ENCODE results near the gene LY6G6C.

The LY6G6C gene, protein sequence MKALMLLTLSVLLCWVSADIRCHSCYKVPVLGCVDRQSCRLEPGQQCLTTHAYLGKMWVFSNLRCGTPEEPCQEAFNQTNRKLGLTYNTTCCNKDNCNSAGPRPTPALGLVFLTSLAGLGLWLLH

DNA sequence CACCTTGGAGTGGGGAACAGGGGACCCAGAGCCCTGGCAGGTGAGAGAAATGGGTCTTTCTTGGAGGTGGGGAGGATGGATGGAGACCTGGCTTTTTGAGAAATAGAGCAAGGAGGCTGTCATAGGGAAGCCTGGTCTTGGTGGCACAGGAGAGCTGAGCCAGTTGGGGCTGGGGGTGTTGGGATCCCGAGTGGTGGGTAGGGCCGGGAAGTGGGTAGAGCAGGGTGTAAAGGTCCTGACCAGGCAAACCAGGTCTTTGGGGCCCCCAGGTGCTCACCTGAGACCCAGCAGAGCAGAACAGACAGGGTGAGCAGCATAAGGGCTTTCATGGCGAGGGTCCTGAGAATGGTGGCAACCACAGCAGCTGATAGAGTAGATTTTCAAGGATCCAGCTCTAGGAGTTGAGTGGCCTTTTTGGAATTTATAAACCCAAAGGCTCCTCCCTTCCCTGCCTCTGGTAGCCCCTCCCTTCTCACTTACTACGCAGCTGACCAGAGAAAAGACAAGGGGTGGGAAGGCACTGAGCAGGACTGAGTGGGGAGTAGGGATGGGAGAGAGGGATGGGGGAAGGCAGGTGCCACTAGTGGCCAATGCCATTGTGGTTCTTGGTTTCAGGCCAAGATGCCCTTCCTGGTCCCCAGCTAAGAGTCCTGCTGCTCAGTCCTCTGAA, at the start of gene LY6G6C:
LY6G6C (minus strand) TSS at position 396 of the 670 bp plus-strand sequence; CDS start at position 329, 67 bp downstream.
- no peak for DNase-seq (ENCODE audit: low read depth, low spot score)
- Histone ChIP-seq H3K27me3 (ENCODE audit: insufficient read depth, insufficient read length) (no peaks in the 10 kb centered on the region), H3K4me3 (ENCODE audit: insufficient read length, low read depth) (no peak within 1 kb of the TSS), H3K4me1 (ENCODE audit: insufficient read depth, insufficient read length) (no peaks in the 10 kb centered on the region), H3K36me3 (ENCODE audit: insufficient read depth, insufficient read length, low read length) (peaks cover 12% of the 10 kb centered on the region), H3K9ac (ENCODE audit: insufficient read length, low read depth) (no peak within 1 kb of the TSS), H3K9me3 (ENCODE audit: insufficient read depth, low read length) (no peaks in the 10 kb centered on the region)
- no peak for TF ChIP-seq YY1 (IDR thresholded peaks at IDR 0.05; ENCODE audit: insufficient read depth, insufficient read length)
- TF ChIP-seq SUZ12 (IDR thresholded peaks at IDR 0.05; ENCODE audit: extremely low read depth, insufficient read depth, insufficient read length), result no peak
- no peak for TF ChIP-seq ZNF274 (IDR thresholded peaks at IDR 0.05; ENCODE audit: low read depth, low read length)

DNA sequence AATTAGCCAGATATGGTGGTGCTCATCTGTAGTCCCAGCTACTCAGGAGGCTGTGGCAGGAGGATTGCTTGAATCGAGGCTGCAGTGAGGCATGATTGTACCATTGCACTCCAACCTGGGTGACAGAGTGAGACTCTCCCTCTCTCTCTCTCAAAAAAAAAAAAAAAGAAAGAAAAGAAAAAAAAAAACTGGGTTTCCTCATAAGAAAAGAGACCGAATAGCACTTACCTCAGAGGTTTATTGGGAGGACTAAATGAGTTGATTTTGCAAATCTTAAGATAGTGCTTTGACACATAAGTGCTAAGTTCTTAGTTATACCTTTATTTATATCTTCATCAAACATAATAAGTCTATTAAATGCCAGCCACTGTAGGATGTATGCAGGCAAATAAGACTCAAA, 49.3 kb upstream of the LY6G6C start:
- Histone ChIP-seq H3K4me1 (ENCODE audit: insufficient read depth, insufficient read length) (no peaks in the 10 kb centered on the region), H3K4me3 (ENCODE audit: insufficient read length, low read depth) (no peak overlapping the region), H3K9me3 (ENCODE audit: insufficient read depth, low read length) (no peaks in the 10 kb centered on the region), H3K36me3 (ENCODE audit: insufficient read depth, insufficient read length, low read length) (peaks cover under 1% of the 10 kb centered on the region), H3K9ac (ENCODE audit: insufficient read length, low read depth) (no peak overlapping the region), H3K27me3 (ENCODE audit: insufficient read depth, insufficient read length) (no peaks in the 10 kb centered on the region)
- no peak for DNase-seq (ENCODE audit: low read depth, low spot score)
- TF ChIP-seq YY1 (IDR thresholded peaks at IDR 0.05; ENCODE audit: insufficient read depth, insufficient read length) (no peak), ZNF274 (IDR thresholded peaks at IDR 0.05; ENCODE audit: low read depth, low read length) (no peak), SUZ12 (IDR thresholded peaks at IDR 0.05; ENCODE audit: extremely low read depth, insufficient read depth, insufficient read length) (no peak)

DNA sequence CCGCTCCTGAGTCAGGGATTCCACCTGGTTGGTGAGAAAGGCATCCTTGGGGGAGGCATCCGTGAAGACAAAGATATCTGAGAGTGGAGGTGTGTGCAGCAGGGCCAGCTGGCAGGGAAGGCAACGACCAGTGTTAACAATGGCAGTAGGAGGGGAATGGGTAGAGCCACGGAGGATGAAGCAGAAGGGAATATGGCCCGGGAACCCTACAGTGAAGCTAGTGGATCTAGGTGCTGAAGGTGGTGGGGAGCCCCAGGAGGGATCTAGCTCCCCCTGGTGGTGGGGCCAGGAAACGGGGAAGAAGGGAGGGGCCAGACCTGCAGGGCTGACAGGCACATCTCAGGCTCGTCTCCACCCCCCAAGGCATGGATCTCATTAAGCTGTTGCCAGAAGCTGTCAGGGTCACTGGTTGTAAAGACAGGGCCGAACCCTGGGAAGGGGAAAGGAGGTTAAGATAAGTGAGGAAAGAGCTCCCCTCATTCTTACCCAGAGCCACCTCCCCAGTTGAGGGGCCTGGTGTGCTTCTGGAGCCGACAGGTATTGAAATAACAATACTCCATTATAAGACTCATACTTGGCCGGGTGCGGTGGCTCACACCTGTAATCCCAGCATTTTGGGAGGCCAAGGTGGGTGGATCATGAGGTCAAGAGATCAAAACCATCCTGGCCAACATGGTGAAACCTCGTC, 48.3 kb upstream of the LY6G6C start:
- peaks cover 7% of the 10 kb centered on the region for H3K36me3 ChIP-seq (ENCODE audit: insufficient read depth, insufficient read length, low read length)
- no peak overlapping the region for H3K4me3 ChIP-seq (ENCODE audit: insufficient read length, low read depth)
- no peaks in the 10 kb centered on the region for H3K4me1 ChIP-seq (ENCODE audit: insufficient read depth, insufficient read length)
- DNase-seq (ENCODE audit: low read depth, low spot score), result peak; percentile 32
- H3K9ac ChIP-seq (ENCODE audit: insufficient read length, low read depth), result no peak overlapping the region
- TF ChIP-seq ZNF274 (IDR thresholded peaks at IDR 0.05; ENCODE audit: low read depth, low read length) (no peak), YY1 (IDR thresholded peaks at IDR 0.05; ENCODE audit: insufficient read depth, insufficient read length) (no peak), SUZ12 (IDR thresholded peaks at IDR 0.05; ENCODE audit: extremely low read depth, insufficient read depth, insufficient read length) (no peak)
- H3K27me3 ChIP-seq (ENCODE audit: insufficient read depth, insufficient read length), result no peaks in the 10 kb centered on the region
- H3K9me3 ChIP-seq (ENCODE audit: insufficient read depth, low read length), result no peaks in the 10 kb centered on the region

DNA sequence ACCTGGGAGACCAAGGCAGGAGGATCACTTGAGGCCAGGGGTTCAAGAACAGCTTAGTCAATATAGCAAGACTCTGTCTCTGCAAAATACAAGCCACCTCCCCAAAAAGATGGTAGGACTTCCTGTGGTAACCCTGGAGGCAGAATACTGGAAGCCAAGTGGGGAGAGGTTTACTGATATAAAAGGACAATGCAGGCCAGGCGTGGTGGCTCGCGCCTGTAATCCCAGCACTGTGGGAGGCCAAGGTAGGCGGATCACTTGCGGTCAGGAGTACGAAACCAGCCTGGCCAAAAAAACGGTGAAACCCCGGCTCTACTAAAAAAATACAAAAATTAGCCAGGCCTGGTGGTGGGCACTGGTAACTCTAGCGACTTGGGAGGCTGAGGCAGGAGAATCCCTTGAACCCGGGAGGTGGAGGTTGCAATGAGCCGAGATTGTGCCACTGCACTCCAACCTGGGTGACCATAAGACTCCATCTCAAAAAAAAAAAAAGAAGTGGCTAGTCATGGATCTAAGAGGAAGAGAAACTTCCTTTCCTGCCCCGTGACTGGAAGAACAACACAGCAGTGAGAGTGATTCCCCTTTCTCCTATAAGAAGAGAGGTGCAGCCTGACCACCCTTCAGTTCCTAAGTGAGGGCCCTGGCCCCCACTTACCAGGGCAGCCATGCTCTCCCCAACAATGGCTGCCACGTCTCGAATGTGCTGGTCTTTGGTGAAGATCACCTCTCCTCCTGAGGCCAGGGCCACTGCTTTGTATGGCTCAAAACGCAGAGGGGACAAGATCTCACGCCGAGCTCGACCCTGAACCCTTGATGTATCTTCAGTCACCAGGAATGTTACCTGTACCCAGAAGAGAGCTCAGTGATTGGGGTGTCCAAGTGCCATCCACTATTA, 47.1 kb upstream of the LY6G6C start:
- DNase-seq (ENCODE audit: low read depth, low spot score), result no peak
- no peaks in the 10 kb centered on the region for H3K4me1 ChIP-seq (ENCODE audit: insufficient read depth, insufficient read length)
- no peaks in the 10 kb centered on the region for H3K27me3 ChIP-seq (ENCODE audit: insufficient read depth, insufficient read length)
- H3K9me3 ChIP-seq (ENCODE audit: insufficient read depth, low read length), result no peaks in the 10 kb centered on the region
- no peak overlapping the region for H3K4me3 ChIP-seq (ENCODE audit: insufficient read length, low read depth)
- no peak overlapping the region for H3K9ac ChIP-seq (ENCODE audit: insufficient read length, low read depth)
- peaks cover 16% of the 10 kb centered on the region for H3K36me3 ChIP-seq (ENCODE audit: insufficient read depth, insufficient read length, low read length)
- TF ChIP-seq SUZ12 (IDR thresholded peaks at IDR 0.05; ENCODE audit: extremely low read depth, insufficient read depth, insufficient read length) (no peak), ZNF274 (IDR thresholded peaks at IDR 0.05; ENCODE audit: low read depth, low read length) (no peak), YY1 (IDR thresholded peaks at IDR 0.05; ENCODE audit: insufficient read depth, insufficient read length) (no peak)

DNA sequence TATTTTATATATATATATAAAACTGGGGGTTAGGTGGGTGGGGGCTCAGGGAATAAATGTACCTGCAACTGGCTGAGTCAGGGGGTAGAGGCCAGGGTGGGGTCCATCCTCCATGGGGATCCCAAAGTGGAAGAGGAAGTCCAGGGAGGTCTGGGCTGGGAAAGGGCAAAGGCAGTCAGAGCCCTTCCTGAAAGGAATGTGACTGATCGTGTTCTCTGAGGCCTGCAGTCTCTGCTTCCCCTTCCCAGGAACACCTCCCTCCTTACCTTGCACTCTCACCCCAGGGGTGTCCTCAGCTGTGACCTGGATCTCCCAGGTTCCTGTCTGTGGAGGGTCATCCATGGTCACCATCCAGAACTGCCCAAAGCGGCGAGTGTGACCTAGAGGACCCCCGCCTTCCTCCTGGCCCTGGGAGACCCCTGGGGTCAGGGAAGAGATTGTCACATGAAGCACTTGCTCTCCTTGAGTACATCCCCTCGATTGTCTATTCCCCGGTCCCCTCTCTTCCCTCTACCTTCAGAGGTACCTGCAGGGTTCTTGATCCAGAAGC, 45.6 kb upstream of the LY6G6C start:
- no peak for TF ChIP-seq YY1 (IDR thresholded peaks at IDR 0.05; ENCODE audit: insufficient read depth, insufficient read length)
- TF ChIP-seq ZNF274 (IDR thresholded peaks at IDR 0.05; ENCODE audit: low read depth, low read length), result no peak
- TF ChIP-seq SUZ12 (IDR thresholded peaks at IDR 0.05; ENCODE audit: extremely low read depth, insufficient read depth, insufficient read length), result no peak
- peaks cover 6% of the 10 kb centered on the region for H3K4me1 ChIP-seq (ENCODE audit: insufficient read depth, insufficient read length)
- H3K9me3 ChIP-seq (ENCODE audit: insufficient read depth, low read length), result no peaks in the 10 kb centered on the region
- H3K9ac ChIP-seq (ENCODE audit: insufficient read length, low read depth), result no peak overlapping the region
- H3K27me3 ChIP-seq (ENCODE audit: insufficient read depth, insufficient read length), result no peaks in the 10 kb centered on the region
- H3K4me3 ChIP-seq (ENCODE audit: insufficient read length, low read depth), result no peak overlapping the region
- peaks cover 18% of the 10 kb centered on the region for H3K36me3 ChIP-seq (ENCODE audit: insufficient read depth, insufficient read length, low read length)
- DNase-seq (ENCODE audit: low read depth, low spot score), result no peak

DNA sequence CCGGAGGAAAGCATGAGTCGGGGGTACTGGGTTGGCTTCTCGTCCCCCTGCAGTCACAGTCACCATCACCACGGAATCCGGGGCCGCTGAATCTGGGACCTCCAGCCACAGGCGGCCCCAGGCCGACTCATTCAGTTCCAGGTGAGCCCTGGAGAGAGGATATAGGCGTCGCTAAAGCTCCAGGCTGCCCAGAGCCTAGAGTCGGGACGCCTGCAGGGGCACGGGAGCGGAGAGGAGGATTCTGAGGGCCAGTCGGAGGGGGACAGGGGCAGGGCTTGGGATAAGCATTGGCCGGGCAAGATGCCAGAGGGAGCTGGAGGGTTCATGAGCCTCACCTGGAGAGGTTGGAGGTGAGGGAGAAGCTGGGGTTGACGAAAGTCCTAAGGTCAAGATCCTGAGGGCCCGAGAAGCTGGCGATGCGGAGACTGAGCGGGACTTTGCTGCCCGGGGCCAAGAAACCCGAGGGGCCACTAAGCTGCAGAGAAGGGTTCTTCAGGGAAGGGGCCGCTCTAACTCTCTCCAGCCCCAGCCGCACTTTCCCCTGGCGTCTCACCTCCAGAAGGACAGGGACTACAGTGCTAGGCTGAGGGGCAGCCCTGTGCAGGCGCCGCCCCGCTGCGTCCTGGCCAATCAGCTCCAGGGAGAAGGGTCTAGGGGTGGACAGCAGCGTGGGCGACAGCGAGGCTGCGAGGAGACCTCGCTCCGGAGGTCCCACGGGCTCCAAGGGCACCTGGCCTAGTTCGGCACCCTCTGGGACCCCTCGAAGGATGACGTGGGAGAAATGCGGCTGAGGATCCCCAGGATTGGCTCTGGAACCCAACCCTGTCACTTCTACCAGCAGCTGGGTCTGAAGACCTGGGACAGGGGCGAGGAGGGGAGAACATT, 44.6 kb upstream of the LY6G6C start:
- TF ChIP-seq ZNF274 (IDR thresholded peaks at IDR 0.05; ENCODE audit: low read depth, low read length) (no peak), YY1 (IDR thresholded peaks at IDR 0.05; ENCODE audit: insufficient read depth, insufficient read length) (no peak), SUZ12 (IDR thresholded peaks at IDR 0.05; ENCODE audit: extremely low read depth, insufficient read depth, insufficient read length) (no peak)
- H3K9me3 ChIP-seq (ENCODE audit: insufficient read depth, low read length), result no peaks in the 10 kb centered on the region
- H3K9ac ChIP-seq (ENCODE audit: insufficient read length, low read depth), result no peak overlapping the region
- H3K4me3 ChIP-seq (ENCODE audit: insufficient read length, low read depth), result no peak overlapping the region
- DNase-seq (ENCODE audit: low read depth, low spot score), result no peak
- H3K36me3 ChIP-seq (ENCODE audit: insufficient read depth, insufficient read length, low read length), result peaks cover 28% of the 10 kb centered on the region
- peaks cover 6% of the 10 kb centered on the region for H3K4me1 ChIP-seq (ENCODE audit: insufficient read depth, insufficient read length)
- no peaks in the 10 kb centered on the region for H3K27me3 ChIP-seq (ENCODE audit: insufficient read depth, insufficient read length)
